Glutamatergic neuron (in vitro differentiated cells): ENCODE results near the gene NFATC2. TPM values are rescaled to one million over a fixed set of nuclear protein-coding genes. Genes with fewer than 3 reads are reported as not detected.

ENCODE experiments used
- DNase-seq: peaks from one replicate; pipeline ENCODE4 v3.0.0; 2022
- H3K27ac Mint-ChIP-seq: one replicate; pipeline ENCODE4 v1.8.0; 2020; ENCODE audit warnings: mild to moderate bottlenecking, mixed read lengths, inconsistent platforms; ENCODE audit not compliant: unreplicated experiment
- H3K27me3 Mint-ChIP-seq: one replicate; pipeline ENCODE4 v1.8.0; 2020; ENCODE audit warnings: mild to moderate bottlenecking, moderate library complexity, mixed read lengths, inconsistent platforms; ENCODE audit not compliant: unreplicated experiment
- H3K36me3 Mint-ChIP-seq: one replicate; pipeline ENCODE4 v1.8.0; 2020; ENCODE audit warnings: mild to moderate bottlenecking, mixed read lengths, inconsistent platforms; ENCODE audit not compliant: unreplicated experiment
- H3K4me1 Mint-ChIP-seq: one replicate; pipeline ENCODE4 v1.8.0; 2020; ENCODE audit warnings: mild to moderate bottlenecking, low read depth, mixed read lengths, inconsistent platforms; ENCODE audit not compliant: unreplicated experiment
- H3K4me3 Mint-ChIP-seq: one replicate; pipeline ENCODE4 v1.8.0; 2020; ENCODE audit warnings: mild to moderate bottlenecking, mixed read lengths, inconsistent platforms; ENCODE audit not compliant: unreplicated experiment
- H3K9me3 Mint-ChIP-seq: one replicate; pipeline ENCODE4 v1.8.0; 2020; ENCODE audit warnings: mild to moderate bottlenecking, moderate library complexity, mixed read lengths, inconsistent platforms; ENCODE audit not compliant: unreplicated experiment
- CTCF ChIP-seq: fragments of 200-600 bp; sonication (generic); IDR thresholded peaks from one replicate; pipeline ENCODE4 v1.5.0; 2021; ENCODE audit not compliant: partially characterized antibody, unreplicated experiment
- total RNA-seq: library from RNA; stranded (reverse); fragmentation: NEBNext Ultra II Directional; extraction: Animal tissue kit (Norgen Biotek cat#: 25700); gene quantifications from one replicate; pipeline ENCODE4 v1.2.1, GENCODE V29; 2021; ENCODE audit not compliant: unreplicated experiment

NFATC2 gene
- total RNA-seq, 1 donor from 2014 or later = not detected

GRCh38 chr20:51503376-51503775 is 39.1 kb downstream of the NFATC2 start:
- DNase-seq = no peak
- no peak for TF ChIP-seq CTCF
- no peak overlapping the region for H3K4me3 Mint-ChIP-seq
- no peaks in the 10 kb centered on the region for H3K36me3 Mint-ChIP-seq
- peaks cover 2% of the 10 kb centered on the region for H3K27me3 Mint-ChIP-seq
- H3K4me1 Mint-ChIP-seq = no peaks in the 10 kb centered on the region
- H3K9me3 Mint-ChIP-seq = peaks cover 2% of the 10 kb centered on the region
- no peak overlapping the region for H3K27ac Mint-ChIP-seq

- Mint-ChIP-seq H3K36me3 (no peaks in the 10 kb centered on the region), H3K27me3 (peaks cover 2% of the 10 kb centered on the region), H3K4me1 (no peaks in the 10 kb centered on the region), H3K27ac (no peak overlapping the region), H3K9me3 (peaks cover 2% of the 10 kb centered on the region), H3K4me3 (no peak overlapping the region)
- no peak for DNase-seq
- no peak for TF ChIP-seq CTCF
Observed at GRCh38 chr20:51500936-51501335, 41.6 kb downstream of the NFATC2 start.

DNA sequence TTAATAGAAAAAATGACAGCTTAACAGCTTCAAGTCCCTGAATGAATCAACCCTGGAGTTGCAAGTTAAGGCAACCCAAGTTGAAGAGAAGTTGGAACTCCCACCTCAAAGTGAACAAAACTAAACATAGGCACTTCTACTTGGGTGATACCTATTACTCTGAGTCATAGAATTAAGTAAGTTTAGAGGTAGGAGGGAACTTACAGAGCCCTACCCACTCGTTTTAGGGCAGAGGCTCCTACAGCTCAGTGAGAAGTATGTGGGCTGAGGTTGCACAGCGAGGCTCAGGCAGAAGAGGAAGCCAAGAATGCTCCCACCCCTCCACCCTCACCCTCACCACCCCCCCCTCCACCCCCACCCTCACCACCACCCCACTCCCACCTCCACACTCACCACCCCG is 42.2 kb downstream of the NFATC2 start:
- H3K27me3 Mint-ChIP-seq = peaks cover 2% of the 10 kb centered on the region
- TF ChIP-seq CTCF = no peak
- H3K36me3 Mint-ChIP-seq = no peaks in the 10 kb centered on the region
- H3K4me1 Mint-ChIP-seq = peaks cover 4% of the 10 kb centered on the region
- no peak for DNase-seq
- H3K9me3 Mint-ChIP-seq = peaks cover 2% of the 10 kb centered on the region
- H3K4me3 Mint-ChIP-seq = no peak overlapping the region
- H3K27ac Mint-ChIP-seq = no peak overlapping the region

- peaks cover 4% of the 10 kb centered on the region for H3K4me1 Mint-ChIP-seq
- DNase-seq = no peak
- no peak overlapping the region for H3K27ac Mint-ChIP-seq
- no peak overlapping the region for H3K4me3 Mint-ChIP-seq
- no peaks in the 10 kb centered on the region for H3K36me3 Mint-ChIP-seq
- no peak for TF ChIP-seq CTCF
- peaks cover 2% of the 10 kb centered on the region for H3K27me3 Mint-ChIP-seq
- peaks cover 4% of the 10 kb centered on the region for H3K9me3 Mint-ChIP-seq
Observed at GRCh38 chr20:51498765-51499540, 43.6 kb downstream of the NFATC2 start.

GRCh38 chr20:51497542-51498467 is 44.7 kb downstream of the NFATC2 start:
- H3K4me1 Mint-ChIP-seq = peaks cover 4% of the 10 kb centered on the region
- no peaks in the 10 kb centered on the region for H3K36me3 Mint-ChIP-seq
- H3K27ac Mint-ChIP-seq = no peak overlapping the region
- peaks cover 4% of the 10 kb centered on the region for H3K9me3 Mint-ChIP-seq
- DNase-seq = no peak
- TF ChIP-seq CTCF = no peak
- H3K4me3 Mint-ChIP-seq = no peak overlapping the region
- peaks cover 3% of the 10 kb centered on the region for H3K27me3 Mint-ChIP-seq
